Spinal cord (tissue), 10 donors: Measurements from ENCODE around the gene DCUN1D2. TPM values are rescaled to one million over a fixed set of nuclear protein-coding genes. Genes with fewer than 3 reads are reported as not detected.
A peak's percentile ranks its signal among the peaks of the same experiment; 100 is the strongest.

Experiments
- DNase-seq, 6 donors: peaks; one replicate each; pipeline versions ENCODE4 v3.0.0 to v3.0.0-alpha.2; 2013 to 2015; ENCODE audit warnings: low spot score in 6 of 6, low read depth in 4 of 6
- H3K27ac ChIP-seq: one replicate; pipeline ENCODE4 v1.5.1; 2013; ENCODE audit warnings: low read depth, low read length, control low read depth
- H3K27me3 ChIP-seq: one replicate; pipeline ENCODE4 v1.6.1; 2013; ENCODE audit warnings: low read length; ENCODE audit not compliant: control insufficient read depth, insufficient read depth
- H3K36me3 ChIP-seq: one replicate; pipeline ENCODE4 v1.6.1; 2013; ENCODE audit warnings: low read length; ENCODE audit not compliant: control insufficient read depth, insufficient read depth
- H3K4me1 ChIP-seq: one replicate; pipeline ENCODE4 v1.6.1; 2013; ENCODE audit warnings: low read length; ENCODE audit not compliant: control insufficient read depth, insufficient read depth
- H3K4me3 ChIP-seq: one replicate; pipeline ENCODE4 v1.5.1; 2013; ENCODE audit warnings: low read depth, low read length, control low read depth
- H3K9me3 ChIP-seq: one replicate; pipeline ENCODE4 v1.6.1; 2013; ENCODE audit warnings: low read length; ENCODE audit not compliant: control insufficient read depth, insufficient read depth
- WGBS: methylation state at CpG from one replicate; pipeline ENCODE4 v1.1.5; 2013; ENCODE audit warnings: missing lambda C conversion rate; ENCODE audit not compliant: insufficient coverage; 5-methylcytosine and 5-hydroxymethylcytosine counted together
- polyA plus RNA-seq, 2 donors: library from polyadenylated mRNA; unstranded; fragments of 120-200 nt; gene quantifications; one replicate each; pipeline ENCODE4 v1.2.1, GENCODE V29; 2013; ENCODE audit not compliant: insufficient read length in 2 of 2
- total RNA-seq, 2 donors: library from RNA; depleted of rRNA in 1 of 2; stranded (reverse); fragments of 120-200 nt in 1 of 2; fragments of >200 nt in 1 of 2; gene quantifications; one replicate each; pipeline versions ENCODE4 v1.2.3 to v1.2.4, GENCODE V29; 2013 to 2014
- donor health status: healthy.

The DCUN1D2 gene
- total and polyA plus RNA-seq, 4 donors: 25.8 to 41.3 (median 33.1) TPM

DNA sequence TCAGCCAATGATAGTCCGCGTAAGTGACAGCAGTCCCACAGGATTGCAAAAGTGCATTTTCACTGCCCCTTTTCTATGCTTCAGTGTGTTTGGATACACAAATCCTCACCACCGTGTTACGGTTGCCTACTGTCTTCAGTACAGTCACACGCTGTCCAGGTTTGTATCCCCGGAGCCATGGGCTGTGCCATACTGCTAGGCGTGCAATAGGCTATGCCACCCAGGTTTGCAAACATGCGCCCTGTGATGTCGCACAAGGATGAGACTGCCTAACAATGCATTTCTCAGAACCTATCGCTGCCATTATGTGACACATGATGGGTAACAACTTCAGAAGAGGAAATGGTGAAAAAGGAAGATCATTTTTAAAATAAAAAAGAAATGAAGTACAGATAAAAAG lies 20.4 kb downstream of the DCUN1D2 start:
- Histone ChIP-seq H3K36me3 (peaks cover 24% of the 10 kb centered on the region), H3K27ac (no peak overlapping the region), H3K27me3 (no peaks in the 10 kb centered on the region), H3K4me1 (peaks cover 11% of the 10 kb centered on the region), H3K4me3 (no peak overlapping the region), H3K9me3 (no peaks in the 10 kb centered on the region)
- DNase-seq: no peak
- 99% methylated on average over 9 of the region's 10 CpGs for WGBS

DNA sequence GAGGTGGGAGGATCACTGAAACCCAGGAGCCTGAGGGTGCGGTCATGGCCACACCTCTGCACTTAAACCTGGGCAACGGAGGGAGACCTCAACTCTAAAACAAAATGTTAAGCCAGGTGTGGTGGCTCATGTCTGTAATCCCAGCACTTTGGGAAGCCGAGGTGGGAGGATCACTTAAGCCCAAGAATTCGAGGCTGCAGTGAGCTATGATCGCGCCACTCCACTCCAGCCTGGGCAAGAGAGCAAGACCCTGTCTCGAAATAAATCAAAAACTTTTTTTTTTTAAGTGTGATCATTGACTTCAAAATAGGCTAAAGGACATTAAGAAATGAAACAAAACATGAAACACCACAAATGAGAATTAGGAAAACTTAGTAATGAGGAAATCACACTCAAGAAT lies 20.9 kb downstream of the DCUN1D2 start:
- H3K36me3 ChIP-seq: peaks cover 25% of the 10 kb centered on the region
- H3K27ac ChIP-seq: no peak overlapping the region

DNA sequence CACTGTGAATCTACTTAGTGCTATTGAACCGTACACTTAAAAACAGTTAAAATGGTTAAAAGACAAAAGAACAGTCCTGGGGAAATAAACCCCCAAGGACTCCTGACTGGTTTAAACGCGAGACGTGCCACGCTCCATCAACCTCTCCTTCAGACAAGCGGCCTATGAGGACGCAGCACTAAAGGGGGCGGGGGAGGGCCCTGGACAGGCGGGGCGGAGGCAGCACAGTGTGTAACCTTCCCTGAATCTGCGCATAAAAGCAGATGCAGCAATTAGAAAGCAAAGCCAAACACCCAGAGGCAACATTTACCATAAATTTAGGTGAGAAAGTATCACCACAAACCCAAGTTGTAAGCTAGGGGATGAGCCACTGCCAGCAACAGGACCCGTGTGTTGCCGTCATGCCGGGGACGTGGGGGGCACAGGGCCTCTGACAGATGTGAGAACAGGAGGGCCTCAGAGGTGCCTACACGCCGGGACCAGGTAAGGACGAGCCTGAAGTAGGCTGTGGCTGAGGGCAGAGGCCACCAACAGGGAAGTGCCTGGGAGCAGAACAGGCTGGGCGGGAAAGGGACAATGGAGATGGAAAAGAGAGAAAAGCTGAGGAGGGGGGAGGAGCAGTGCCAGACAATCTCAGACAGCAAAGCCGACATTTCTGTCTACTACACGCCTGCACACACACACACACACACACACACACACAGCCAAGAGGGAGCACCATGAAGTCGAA lies 21.9 kb downstream of the DCUN1D2 start:
- 26% methylated on average over 17 of the region's 22 CpGs for WGBS
- Histone ChIP-seq H3K27ac (no peak overlapping the region), H3K36me3 (peaks cover 22% of the 10 kb centered on the region), H3K27me3 (no peaks in the 10 kb centered on the region), H3K4me1 (peaks cover 17% of the 10 kb centered on the region), H3K4me3 (no peak overlapping the region), H3K9me3 (no peaks in the 10 kb centered on the region)
- DNase-seq: peak in 1 of 6 donors; percentile 77

More for the DNA sequence above, 20.9 kb downstream of the DCUN1D2 start:
- no peaks in the 10 kb centered on the region for H3K27me3 ChIP-seq
- no peak overlapping the region for H3K4me3 ChIP-seq
- DNase-seq: no peak
- no peaks in the 10 kb centered on the region for H3K9me3 ChIP-seq
- peaks cover 14% of the 10 kb centered on the region for H3K4me1 ChIP-seq
- WGBS: 88% methylated on average over 3 of the region's 7 CpGs

DNA sequence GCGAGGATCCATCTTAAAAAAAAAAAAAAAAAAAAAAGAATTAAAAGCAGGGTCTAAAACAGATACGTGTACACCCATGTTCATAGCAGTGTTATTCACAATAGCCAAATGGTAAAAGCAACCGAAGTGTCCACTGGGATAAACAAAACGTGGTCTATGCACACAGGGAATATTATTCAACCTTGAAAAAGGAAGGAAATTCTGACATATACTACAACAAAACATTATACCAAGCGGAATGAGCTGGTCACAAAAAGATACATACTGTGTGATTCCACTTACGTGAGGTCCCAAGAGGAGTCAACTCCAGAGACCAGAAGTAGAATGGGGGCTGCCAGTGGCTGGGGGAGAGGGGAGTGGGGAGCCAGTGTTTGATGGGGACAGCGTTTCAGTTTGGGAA lies 22.5 kb downstream of the DCUN1D2 start:
- Histone ChIP-seq H3K27me3 (no peaks in the 10 kb centered on the region), H3K9me3 (no peaks in the 10 kb centered on the region), H3K4me3 (no peak overlapping the region), H3K27ac (no peak overlapping the region), H3K4me1 (peaks cover 17% of the 10 kb centered on the region), H3K36me3 (peaks cover 18% of the 10 kb centered on the region)
- no peak for DNase-seq
- 80% methylated on average over 2 of the region's 7 CpGs for WGBS

DNA sequence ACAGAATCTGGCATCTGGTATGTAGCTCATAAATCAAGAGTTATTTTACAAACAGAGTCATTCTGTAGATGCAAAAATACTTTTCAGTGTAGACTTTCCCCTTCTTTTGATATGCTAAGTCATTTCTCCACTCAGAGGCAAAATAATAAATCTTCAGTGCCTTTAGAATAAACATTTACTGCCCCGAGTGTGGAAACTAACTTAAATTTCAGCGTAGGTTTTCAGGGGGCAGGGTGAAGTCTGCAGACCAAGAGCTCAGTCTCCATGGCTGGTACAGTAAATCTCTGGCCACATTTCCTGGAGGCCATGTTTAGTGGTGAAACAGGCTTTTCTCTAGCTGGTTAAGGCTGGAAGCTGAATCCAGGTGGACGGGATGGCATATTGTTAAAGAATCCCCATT lies 24.1 kb downstream of the DCUN1D2 start:
- no CpG with 5 or more reads among the region's 3 CpGs for whole genome bisulfite sequencing
- H3K27me3 ChIP-seq: no peaks in the 10 kb centered on the region
- no peak for DNase-seq
- peaks cover 8% of the 10 kb centered on the region for H3K36me3 ChIP-seq
- H3K4me3 ChIP-seq: no peak overlapping the region
- no peak overlapping the region for H3K27ac ChIP-seq
- no peaks in the 10 kb centered on the region for H3K9me3 ChIP-seq
- H3K4me1 ChIP-seq: peaks cover 17% of the 10 kb centered on the region

DNA sequence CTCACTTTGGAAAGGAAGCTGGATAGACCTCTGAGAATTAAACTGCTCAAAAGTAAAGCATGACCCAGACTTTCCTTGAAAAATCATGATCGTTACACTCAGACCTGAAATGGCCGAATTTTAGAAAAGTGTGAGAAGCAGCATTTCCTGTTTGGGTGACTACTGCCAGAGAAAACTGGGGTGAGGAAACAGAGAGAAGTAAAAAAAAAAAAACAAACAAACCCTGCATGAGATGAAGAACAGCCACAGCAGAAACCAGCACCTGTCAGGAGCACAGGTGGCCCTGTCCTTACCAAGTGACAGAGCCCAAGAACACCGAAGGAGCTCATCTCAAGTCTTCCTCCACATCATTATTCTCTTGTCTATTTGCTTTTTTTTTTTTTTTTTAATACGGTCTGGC lies 25.2 kb downstream of the DCUN1D2 start:
- WGBS: 100% methylated on average over 1 of the region's 4 CpGs

DNA sequence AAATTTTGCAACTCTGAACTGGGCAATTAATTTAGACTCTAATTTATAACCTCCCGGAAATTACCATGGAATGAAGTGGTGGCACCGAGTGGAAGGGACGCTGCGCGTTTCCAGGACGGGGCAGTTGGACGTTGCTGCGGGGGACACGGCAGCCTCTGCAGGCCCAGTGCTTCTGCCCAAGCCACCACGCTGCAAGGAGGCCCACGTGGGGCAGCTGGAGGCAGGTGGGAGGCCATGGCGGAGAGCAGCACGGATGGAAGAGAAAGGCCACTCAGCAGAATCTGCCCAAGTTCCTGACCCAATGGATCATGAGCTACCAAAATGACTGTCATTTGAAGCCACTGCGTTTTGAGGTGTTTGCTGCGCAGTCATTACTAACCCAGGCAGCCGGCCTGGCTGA lies 26.0 kb downstream of the DCUN1D2 start:
- DNase-seq: no peak
- Histone ChIP-seq H3K27ac (no peak overlapping the region), H3K27me3 (no peaks in the 10 kb centered on the region), H3K4me3 (no peak overlapping the region), H3K4me1 (peaks cover 17% of the 10 kb centered on the region), H3K36me3 (peaks cover 20% of the 10 kb centered on the region), H3K9me3 (no peaks in the 10 kb centered on the region)
- WGBS: 54% methylated on average over 16 of the region's 16 CpGs

More for the DNA sequence above, 25.2 kb downstream of the DCUN1D2 start:
- Histone ChIP-seq H3K36me3 (peaks cover 14% of the 10 kb centered on the region), H3K27me3 (no peaks in the 10 kb centered on the region), H3K4me3 (no peak overlapping the region), H3K9me3 (no peaks in the 10 kb centered on the region), H3K27ac (no peak overlapping the region), H3K4me1 (peaks cover 17% of the 10 kb centered on the region)
- DNase-seq: no peak

DNA sequence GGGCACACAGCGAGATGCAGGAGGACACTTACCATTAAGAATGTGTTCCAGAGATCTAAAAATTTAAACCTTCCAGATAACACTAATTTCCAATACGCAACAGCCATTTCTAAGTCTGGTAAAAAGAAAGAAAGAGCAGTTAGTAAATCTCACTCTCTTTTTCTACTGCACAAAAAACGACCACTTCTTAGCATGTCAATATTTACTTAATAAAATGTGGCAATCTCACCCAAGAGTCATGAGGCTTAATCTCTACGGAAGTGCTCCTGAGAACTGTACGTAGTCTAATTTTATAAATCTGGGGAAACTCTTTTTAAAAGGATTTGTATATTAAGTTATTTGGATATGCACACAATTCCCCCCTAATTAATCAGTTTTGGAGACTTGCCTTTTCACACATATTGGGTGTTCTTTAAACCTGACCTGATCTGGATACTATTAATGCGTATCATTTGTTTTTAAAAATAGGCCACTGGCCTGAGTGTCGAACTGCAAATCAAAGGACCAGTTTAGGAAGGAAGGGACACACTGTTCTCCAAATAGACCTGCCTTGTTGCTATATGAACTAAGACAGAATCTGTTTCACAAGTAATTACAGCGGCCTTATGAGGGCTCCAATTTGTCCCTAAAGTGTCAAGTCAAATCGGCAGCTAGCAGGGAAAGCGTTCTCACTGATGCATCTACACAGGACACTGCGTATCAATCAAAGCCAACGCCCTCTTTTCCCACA lies 29.3 kb downstream of the DCUN1D2 start:
- Histone ChIP-seq H3K4me3 (no peak overlapping the region), H3K9me3 (no peaks in the 10 kb centered on the region), H3K27ac (no peak overlapping the region), H3K4me1 (peaks cover 17% of the 10 kb centered on the region), H3K36me3 (peaks cover 43% of the 10 kb centered on the region), H3K27me3 (no peaks in the 10 kb centered on the region)
- DNase-seq: no peak
- WGBS: 71% methylated on average over 3 of the region's 12 CpGs

DNA sequence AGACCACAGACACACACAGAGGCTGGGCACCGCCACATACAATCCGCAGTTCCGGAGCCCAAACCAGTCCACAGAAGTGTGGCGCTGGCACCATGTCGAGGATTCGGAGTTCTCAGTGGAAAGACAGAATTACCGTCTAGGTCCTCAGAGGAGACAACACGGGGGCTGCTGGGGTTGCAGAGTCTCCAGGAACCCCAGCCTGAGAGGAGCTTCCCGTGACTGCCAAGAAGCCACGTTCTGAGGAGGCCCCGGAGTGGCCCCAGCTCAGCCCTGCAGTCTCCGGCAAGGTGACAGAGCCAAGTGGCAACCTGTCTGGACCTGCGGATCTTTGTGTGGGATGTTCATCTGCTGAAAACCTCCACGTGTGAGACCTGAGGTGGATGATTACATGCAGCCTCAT lies 29.9 kb downstream of the DCUN1D2 start:
- no peaks in the 10 kb centered on the region for H3K27me3 ChIP-seq
- no peak overlapping the region for H3K4me3 ChIP-seq
- H3K9me3 ChIP-seq: no peaks in the 10 kb centered on the region
- no peak overlapping the region for H3K27ac ChIP-seq
- H3K4me1 ChIP-seq: peaks cover 17% of the 10 kb centered on the region
- no peak for DNase-seq
- 94% methylated on average over 13 of the region's 14 CpGs for WGBS
- peaks cover 47% of the 10 kb centered on the region for H3K36me3 ChIP-seq
